Measurements from ENCODE around the gene PTPRG.

PTPRG gene

DNA sequence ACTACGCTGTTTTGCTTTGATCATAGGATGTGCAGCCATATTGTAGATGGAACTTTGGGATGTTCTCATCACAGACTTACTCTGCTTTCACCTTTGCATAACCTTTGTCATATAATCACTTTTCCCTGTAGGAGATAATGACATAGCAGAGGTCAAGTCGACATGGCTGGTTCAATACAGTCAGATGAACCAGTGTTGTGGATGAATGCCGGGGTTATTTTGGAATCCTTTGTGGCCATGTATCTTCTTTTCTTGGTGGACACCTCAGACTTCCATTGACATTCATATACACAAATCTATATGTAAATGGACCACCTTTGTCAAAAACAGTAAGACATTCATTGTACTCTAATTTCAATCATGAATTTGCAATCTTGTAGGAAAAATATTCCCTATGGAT lies 180.2 kb downstream of the PTPRG start:
- H3K4me1 ChIP-seq (ENCODE audit: low read depth, poor library complexity, severe bottlenecking) = no peaks in the 10 kb centered on the region
- TF ChIP-seq, protein P1, sequence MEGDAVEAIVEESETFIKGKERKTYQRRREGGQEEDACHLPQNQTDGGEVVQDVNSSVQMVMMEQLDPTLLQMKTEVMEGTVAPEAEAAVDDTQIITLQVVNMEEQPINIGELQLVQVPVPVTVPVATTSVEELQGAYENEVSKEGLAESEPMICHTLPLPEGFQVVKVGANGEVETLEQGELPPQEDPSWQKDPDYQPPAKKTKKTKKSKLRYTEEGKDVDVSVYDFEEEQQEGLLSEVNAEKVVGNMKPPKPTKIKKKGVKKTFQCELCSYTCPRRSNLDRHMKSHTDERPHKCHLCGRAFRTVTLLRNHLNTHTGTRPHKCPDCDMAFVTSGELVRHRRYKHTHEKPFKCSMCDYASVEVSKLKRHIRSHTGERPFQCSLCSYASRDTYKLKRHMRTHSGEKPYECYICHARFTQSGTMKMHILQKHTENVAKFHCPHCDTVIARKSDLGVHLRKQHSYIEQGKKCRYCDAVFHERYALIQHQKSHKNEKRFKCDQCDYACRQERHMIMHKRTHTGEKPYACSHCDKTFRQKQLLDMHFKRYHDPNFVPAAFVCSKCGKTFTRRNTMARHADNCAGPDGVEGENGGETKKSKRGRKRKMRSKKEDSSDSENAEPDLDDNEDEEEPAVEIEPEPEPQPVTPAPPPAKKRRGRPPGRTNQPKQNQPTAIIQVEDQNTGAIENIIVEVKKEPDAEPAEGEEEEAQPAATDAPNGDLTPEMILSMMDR (conservative IDR thresholded peaks at IDR 0.05; ENCODE audit: low read depth, low read length) = no peak
- H3K27ac ChIP-seq = no peak overlapping the region
- H2AFZ ChIP-seq (ENCODE audit: low read depth) = no peak overlapping the region
- H3K9ac ChIP-seq = no peak overlapping the region
- no peaks in the 10 kb centered on the region for H3K79me2 ChIP-seq (ENCODE audit: insufficient read depth, low read depth)
- H3K27me3 ChIP-seq (ENCODE audit: insufficient read depth, low read depth) = no peaks in the 10 kb centered on the region
- no peaks in the 10 kb centered on the region for H4K20me1 ChIP-seq (ENCODE audit: insufficient read depth)
- no peaks in the 10 kb centered on the region for H3K36me3 ChIP-seq (ENCODE audit: insufficient read depth)
- H3K4me3 ChIP-seq (IDR thresholded peaks at IDR 0.05; ENCODE audit: insufficient read depth, low read depth, low read length) = no peak overlapping the region
- H3K4me2 ChIP-seq = no peak overlapping the region

DNA sequence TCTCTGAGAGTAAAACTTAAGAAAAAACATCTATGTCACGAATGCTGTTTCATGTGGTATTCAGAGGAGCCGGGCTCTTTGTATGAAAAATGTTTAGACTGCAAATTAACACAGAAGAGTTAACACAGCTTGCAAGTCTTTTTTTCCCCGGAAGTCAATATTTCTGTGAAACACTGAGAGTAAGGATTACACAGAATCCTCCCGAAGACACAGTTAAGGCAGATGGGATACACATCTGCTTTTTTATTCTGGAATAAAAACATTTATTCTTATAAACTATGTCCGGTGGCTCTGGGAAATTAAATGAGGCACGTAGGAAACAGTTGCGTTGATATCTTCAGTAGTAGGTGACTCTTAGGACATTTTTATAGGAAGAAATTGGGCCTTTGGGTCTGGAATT lies 180.6 kb downstream of the PTPRG start:
- TF ChIP-seq, protein P1 (conservative IDR thresholded peaks at IDR 0.05; ENCODE audit: low read depth, low read length) = no peak

DNA sequence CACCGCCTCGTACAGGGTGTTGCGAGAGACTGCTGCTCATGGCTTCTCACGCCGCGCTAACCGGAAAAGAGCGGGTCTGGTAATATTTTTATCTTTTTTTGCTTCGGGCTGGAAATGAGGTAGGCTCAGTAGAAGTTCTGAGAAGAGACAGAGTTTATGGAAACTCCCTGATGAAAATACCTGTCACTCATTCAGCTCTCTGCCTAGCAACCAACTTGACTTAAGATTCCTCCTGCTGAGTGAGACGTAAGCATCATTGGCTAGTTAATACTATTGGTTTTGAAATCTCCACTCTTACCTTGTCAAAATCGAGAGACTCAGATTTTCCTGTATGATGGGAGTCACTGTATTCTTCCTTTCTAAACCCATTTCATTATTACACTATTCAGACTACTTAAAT lies 181.7 kb downstream of the PTPRG start:
- Histone ChIP-seq H3K27me3 (ENCODE audit: insufficient read depth, low read depth) (no peaks in the 10 kb centered on the region), H3K36me3 (ENCODE audit: insufficient read depth) (no peaks in the 10 kb centered on the region), H3K79me2 (ENCODE audit: insufficient read depth, low read depth) (no peaks in the 10 kb centered on the region), H3K4me3 (IDR thresholded peaks at IDR 0.05; ENCODE audit: insufficient read depth, low read depth, low read length) (no peak overlapping the region), H3K4me2 (no peak overlapping the region), H3K9ac (no peak overlapping the region), H2AFZ (ENCODE audit: low read depth) (no peak overlapping the region), H3K4me1 (ENCODE audit: low read depth, poor library complexity, severe bottlenecking) (no peaks in the 10 kb centered on the region), H4K20me1 (ENCODE audit: insufficient read depth) (no peaks in the 10 kb centered on the region), H3K27ac (no peak overlapping the region)
- TF ChIP-seq, protein P1 (conservative IDR thresholded peaks at IDR 0.05; ENCODE audit: low read depth, low read length) = no peak

More for the DNA sequence above, 180.6 kb downstream of the PTPRG start:
- H3K27me3 ChIP-seq (ENCODE audit: insufficient read depth, low read depth) = no peaks in the 10 kb centered on the region
- H2AFZ ChIP-seq (ENCODE audit: low read depth) = no peak overlapping the region
- no peaks in the 10 kb centered on the region for H3K4me1 ChIP-seq (ENCODE audit: low read depth, poor library complexity, severe bottlenecking)
- no peak overlapping the region for H3K4me3 ChIP-seq (IDR thresholded peaks at IDR 0.05; ENCODE audit: insufficient read depth, low read depth, low read length)
- no peak overlapping the region for H3K9ac ChIP-seq
- no peak overlapping the region for H3K27ac ChIP-seq
- H3K4me2 ChIP-seq = no peak overlapping the region
- H4K20me1 ChIP-seq (ENCODE audit: insufficient read depth) = no peaks in the 10 kb centered on the region
- H3K79me2 ChIP-seq (ENCODE audit: insufficient read depth, low read depth) = no peaks in the 10 kb centered on the region
- no peaks in the 10 kb centered on the region for H3K36me3 ChIP-seq (ENCODE audit: insufficient read depth)

DNA sequence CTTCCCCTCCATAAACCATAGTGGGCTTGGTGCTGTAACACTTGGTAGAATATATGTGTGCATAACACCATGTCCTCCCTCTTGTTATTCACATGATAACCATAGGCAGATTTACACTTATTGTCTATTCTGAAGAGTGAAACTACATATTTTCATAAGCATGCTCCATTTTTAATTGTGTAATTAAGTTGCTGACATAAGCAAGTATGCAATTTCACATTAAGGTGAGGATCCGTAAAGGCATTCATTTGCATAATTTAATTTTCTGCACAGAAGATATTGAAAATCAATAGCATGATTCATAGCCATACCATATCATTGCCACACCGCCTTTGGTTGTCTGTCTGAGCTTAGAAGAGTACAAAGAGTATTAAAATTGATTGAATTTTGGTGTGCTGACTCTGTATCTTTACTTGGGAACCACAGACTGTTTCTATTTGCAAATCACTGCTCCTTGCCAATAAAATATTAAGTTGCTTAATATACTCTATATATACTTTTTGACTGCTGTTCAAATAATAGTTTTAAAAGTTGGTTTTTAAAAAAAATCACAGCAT lies 182.4 kb downstream of the PTPRG start:
- Histone ChIP-seq H3K4me3 (IDR thresholded peaks at IDR 0.05; ENCODE audit: insufficient read depth, low read depth, low read length) (no peak overlapping the region), H3K9ac (no peak overlapping the region), H3K4me1 (ENCODE audit: low read depth, poor library complexity, severe bottlenecking) (no peaks in the 10 kb centered on the region), H3K27ac (no peak overlapping the region), H2AFZ (ENCODE audit: low read depth) (no peak overlapping the region), H3K36me3 (ENCODE audit: insufficient read depth) (no peaks in the 10 kb centered on the region), H4K20me1 (ENCODE audit: insufficient read depth) (no peaks in the 10 kb centered on the region), H3K79me2 (ENCODE audit: insufficient read depth, low read depth) (no peaks in the 10 kb centered on the region), H3K4me2 (no peak overlapping the region), H3K27me3 (ENCODE audit: insufficient read depth, low read depth) (no peaks in the 10 kb centered on the region)
- TF ChIP-seq, protein P1 (conservative IDR thresholded peaks at IDR 0.05; ENCODE audit: low read depth, low read length) = no peak
